NCI-H2171 treated with DMSO at 0.1 percent for 48 hours (cell line): Measurements from ENCODE around the gene PPL.
"Not testable (repeated sequence)": the region's sequence is repeated elsewhere in the genome, so short reads cannot be mapped to it uniquely, and the experiment has no call there.

ENCODE experiments used
- DNase-seq: peaks from one replicate; lab custom pipeline; 2025; lab: John Stamatoyannopoulos, UW

PPL gene, protein sequence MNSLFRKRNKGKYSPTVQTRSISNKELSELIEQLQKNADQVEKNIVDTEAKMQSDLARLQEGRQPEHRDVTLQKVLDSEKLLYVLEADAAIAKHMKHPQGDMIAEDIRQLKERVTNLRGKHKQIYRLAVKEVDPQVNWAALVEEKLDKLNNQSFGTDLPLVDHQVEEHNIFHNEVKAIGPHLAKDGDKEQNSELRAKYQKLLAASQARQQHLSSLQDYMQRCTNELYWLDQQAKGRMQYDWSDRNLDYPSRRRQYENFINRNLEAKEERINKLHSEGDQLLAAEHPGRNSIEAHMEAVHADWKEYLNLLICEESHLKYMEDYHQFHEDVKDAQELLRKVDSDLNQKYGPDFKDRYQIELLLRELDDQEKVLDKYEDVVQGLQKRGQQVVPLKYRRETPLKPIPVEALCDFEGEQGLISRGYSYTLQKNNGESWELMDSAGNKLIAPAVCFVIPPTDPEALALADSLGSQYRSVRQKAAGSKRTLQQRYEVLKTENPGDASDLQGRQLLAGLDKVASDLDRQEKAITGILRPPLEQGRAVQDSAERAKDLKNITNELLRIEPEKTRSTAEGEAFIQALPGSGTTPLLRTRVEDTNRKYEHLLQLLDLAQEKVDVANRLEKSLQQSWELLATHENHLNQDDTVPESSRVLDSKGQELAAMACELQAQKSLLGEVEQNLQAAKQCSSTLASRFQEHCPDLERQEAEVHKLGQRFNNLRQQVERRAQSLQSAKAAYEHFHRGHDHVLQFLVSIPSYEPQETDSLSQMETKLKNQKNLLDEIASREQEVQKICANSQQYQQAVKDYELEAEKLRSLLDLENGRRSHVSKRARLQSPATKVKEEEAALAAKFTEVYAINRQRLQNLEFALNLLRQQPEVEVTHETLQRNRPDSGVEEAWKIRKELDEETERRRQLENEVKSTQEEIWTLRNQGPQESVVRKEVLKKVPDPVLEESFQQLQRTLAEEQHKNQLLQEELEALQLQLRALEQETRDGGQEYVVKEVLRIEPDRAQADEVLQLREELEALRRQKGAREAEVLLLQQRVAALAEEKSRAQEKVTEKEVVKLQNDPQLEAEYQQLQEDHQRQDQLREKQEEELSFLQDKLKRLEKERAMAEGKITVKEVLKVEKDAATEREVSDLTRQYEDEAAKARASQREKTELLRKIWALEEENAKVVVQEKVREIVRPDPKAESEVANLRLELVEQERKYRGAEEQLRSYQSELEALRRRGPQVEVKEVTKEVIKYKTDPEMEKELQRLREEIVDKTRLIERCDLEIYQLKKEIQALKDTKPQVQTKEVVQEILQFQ (N-terminal part only)

DNA sequence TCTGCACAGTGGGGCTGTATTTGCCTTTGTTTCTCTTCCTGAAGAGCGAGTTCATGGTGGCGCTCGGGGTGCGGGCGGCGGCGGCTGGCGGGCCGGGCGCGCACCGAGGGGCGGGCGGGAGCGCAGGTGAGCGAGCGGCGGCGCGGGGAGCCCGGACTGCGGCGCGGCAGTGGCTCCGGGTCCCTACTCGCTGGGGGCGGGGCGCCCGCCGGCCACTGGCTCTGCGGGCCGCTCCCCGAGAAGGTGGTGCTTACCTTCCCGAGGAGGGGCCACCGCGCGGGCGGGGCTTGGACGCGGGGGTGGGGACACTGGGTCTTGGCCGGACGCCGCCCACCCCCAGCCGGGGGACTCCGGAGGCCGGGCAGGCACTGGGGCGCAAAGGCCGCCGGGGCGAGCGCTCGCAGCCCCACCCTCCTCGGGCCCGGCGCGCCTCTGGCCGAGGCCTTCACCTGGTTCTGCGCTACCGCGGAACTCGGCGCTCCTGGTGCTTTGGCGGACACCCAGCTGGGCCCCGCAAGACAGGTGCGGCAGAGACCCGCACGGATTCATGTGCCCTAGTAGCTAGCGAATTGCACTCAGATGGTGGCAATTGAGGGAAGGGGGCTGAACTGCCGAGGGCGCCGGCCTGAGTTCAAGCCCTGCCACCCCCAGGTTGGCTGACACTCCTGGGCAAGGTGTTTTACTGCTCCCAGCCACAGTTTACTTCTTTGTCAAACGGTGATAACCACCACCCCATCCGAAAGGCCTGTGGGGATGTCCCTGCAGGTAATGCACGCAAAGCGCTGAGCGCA, at the start of gene PPL:
Gene PPL (minus strand): TSS at position 158 of the 791 bp plus-strand sequence. CDS start 103 bp downstream, at position 55.
- no peak for DNase-seq

DNA sequence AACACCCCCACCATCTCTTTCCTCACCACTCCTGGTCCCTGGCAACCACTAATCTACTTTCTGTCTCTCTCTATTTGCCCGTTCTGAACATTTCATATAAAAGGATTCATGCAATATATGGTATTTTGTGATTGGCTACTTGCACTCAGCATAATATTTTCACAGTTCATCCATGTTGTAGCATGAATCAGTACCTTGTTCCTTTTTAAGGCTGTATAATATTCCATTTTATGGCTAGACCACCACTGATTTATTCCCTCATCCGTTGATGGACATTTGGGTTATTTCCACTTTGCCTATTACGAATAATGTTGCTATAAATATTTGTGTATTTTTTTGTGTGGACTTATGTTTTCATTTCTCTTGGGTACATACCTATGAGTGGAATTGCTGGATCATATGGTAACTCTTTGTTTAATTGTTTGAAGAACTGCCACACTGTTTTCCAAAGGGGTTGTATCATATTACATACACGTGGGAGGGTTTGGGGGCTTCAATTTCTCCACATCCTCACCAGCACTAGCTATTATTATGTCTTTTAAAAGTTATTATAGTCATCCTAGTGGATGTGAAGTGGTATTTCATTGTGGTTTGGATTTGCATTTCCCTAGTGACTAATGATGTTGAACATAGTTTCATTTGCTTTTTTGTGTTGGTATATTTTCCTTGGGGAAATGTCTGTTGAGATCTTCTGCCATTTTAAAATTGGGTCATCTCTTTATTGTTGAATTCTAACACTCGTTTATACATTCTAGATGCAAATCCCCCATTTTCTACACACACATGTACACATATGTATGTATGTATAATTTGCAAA, 47.4 kb upstream of the PPL start:
- DNase-seq = peak; percentile 15

DNA sequence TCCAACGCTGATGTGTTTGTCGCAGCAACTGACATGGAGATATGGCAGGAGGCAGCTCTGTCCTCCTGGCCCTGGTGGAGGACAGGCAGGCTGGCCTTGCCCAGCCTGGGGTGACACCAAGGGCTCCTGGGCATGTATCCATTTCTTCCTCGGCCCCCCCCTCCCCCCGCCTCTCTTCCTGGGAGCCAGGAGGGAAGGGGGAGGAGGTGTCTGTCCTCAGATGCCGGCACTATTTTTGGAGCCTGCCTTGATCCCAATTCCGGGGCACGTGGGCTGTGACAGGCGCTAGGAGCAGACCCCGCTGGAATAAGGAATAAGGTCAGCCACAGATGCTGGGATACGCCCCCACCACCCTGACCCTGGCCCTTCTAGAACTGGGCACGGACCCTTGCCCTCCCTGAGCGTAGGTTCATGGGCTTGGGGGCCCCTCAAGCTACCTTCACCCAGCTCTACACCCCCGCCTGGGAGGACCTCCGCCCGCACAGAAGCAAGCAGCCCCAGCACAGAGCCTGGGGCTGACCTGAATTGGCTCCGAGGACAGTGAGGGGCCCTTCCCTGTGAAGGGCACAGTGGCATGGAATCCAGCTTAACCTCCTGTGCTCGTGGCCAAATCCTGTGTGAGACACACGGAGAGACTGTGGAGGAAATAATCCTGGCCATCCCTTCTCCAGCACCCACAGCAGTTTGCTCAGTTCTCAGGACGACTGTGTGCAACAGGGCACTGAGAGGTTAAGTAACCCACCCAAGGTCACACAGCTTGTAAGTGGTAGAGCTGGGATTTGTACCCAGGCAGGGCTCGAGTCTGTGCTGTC, 45.3 kb upstream of the PPL start:
- DNase-seq = no peak

DNA sequence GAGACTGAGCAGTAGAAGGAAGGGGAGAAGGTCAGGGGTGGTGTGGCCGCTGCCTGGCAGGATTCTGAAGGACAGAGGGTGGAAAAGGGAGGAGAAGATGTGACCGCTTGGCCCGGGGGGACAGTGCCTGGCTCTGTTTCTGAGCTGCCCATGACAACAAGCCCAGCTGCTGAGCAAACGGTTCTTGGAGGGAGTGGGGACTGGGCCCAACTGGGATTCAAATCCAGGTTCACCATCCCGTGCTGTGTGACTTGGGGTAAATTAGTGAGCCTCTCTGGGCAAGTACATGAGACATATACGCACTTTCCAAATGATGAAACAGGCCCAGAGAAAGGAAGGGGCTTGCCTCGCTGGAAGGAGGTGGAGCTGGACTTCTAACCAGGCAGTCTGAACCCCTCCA, 44.5 kb upstream of the PPL start:
- no peak for DNase-seq

DNA sequence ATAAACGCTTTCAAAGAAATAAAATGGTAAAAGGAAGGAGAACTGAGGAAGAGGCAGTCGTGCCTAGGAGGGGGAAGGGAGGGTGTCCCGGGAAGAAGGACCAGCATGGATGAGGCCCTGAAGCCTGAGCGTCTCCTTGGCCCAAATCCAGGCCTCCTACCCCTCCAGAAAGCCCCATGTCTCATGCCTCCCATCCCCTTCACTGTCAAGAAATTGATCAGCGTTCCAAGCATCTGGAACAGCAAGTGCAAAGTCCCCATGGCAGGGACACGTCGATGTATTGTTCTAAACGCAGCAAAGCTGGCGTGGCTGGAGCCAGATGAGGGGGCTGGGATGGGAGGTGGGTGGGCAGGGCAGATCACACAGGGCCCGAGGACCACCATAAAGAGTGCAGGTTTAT, 43.7 kb upstream of the PPL start:
- no peak for DNase-seq

DNA sequence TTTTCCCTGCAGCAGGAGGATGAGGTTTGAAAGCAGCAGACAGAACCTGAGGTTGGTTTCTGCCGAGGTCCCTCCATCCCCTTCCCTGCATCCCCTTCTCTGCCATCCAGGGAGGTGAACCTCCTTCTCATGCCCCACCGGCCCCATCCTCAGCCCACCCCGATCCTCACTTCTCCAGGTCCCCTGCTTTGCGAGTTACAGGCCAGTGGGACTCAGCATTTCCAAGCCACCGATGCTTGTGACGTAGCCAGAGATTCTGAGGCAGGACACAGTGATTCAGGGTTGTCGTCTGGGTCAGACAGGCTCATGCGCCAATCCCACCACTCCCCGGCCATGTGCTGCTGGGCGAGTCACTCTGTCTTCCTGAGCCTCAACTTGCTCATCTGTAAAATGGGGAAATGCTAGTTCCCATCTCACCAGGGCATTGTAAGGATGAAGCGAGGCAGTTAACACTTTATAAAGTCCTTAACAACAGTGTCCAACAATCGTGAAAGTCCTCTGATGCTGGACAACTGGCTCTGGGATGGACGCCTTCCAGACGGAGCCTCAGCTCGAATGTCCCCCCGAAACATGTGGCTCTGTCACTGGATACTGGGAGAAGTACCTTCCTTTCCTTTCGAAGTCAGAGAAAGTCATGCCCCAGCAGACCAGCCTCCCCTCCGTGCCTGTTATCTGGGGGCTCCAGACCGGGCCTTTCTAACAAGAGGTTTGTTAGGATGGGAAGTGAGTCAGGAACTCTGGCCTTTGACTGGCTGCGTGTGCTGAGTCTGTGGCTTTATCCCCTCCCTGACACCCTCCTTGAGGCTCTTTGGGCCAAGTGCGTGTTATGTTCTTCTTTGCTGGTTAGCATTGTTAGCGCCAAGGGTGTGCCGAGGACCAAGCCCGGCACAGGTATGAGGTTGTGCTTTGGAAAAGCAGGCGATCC, 43.0 kb upstream of the PPL start:
- no peak for DNase-seq

DNA sequence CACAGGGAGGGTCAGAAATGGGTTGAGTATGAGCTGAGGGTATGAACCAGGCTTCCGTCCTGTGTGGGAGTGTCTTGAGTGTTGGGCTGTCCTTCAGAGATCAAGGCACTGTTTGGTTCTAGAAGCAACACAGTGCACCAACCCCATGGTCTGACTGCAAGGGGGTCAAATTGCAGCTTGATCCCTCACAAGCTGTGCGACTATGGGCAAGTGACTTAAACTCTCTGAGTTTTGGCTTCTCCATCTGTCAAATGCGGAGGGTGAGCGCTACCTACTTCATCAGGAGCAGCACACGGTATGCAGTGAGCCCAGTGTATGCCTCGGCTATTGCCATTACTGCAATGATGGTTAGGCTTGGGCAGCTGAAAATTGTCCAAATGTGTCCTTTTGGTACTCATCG, 42.2 kb upstream of the PPL start:
- no peak for DNase-seq

DNA sequence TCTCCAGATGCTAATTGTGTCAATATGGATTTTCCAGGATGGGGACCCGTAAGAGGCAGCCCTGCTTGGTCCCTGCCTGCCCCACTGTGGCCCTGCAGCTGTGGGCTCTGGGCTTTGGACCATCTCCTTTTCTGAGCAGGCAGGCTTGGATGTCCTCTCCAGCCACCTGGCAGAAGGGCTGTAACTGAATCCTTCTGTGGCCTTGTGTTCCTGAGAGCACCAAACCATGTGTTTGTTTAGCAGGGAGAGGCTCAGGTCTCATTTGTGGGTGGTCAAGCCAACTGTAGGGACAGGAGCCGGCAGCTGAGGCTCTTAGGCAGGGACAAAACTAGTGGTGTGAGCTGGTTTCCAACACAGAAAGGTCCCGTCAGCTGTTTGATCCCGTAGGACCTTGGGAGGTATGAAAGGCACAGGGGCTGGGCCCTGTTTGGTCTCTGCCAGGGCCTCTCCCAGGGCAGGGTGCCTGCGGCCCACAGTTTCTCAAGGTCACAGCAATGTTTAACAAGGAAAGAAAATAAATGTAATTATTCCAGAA, 39.7 kb upstream of the PPL start:
- DNase-seq = no peak

DNA sequence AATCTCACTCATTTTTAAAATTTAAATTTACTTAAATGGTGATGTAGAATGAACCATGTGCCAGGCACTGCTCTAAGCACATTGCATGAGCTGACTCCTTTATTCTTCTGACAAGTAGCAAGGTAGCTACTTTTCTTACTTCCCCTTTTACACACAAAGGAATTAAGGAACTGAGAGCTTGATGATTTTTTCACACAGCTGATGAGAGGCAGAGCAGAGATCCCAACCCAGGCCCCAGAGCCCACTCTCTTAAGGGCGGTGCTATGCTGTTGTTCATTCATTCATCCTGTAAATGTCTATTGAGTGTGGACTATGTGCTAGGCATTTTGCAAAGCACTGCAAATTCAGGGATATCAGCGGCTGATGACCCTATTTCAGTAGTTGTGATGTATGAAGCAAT, 39.1 kb upstream of the PPL start:
- no peak for DNase-seq

DNA sequence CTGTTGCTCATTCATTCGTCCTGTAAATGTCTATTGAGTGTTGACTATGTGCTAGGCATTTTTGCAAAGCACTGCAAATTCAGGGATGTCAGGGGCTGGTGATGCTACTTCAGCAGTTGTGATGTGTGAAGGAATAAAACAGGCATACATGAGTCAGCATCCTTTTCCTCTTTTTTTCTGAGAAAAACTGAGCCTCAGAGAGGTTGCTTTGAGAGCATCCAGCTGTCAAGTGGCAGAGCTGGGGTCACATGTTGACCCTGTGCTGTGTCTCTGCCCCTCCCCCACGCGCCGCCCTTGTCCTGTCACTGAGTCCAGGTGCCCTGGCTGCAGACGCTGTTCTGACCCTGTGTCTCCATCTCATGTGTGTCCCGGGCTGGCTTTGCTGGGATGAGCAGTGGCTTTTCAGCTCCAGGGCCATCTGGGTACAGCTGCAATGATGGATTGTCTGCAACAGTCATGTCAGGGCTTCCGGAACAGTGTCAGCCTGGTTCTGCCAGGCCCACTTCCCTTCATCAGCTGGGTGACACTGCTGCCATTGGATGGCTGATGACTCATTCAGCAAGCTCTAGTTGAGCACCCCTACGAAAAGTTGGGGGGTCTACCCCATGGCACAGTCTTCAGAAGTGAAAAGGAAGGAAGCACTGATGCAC, 36.1 kb upstream of the PPL start:
- no peak for DNase-seq

DNA sequence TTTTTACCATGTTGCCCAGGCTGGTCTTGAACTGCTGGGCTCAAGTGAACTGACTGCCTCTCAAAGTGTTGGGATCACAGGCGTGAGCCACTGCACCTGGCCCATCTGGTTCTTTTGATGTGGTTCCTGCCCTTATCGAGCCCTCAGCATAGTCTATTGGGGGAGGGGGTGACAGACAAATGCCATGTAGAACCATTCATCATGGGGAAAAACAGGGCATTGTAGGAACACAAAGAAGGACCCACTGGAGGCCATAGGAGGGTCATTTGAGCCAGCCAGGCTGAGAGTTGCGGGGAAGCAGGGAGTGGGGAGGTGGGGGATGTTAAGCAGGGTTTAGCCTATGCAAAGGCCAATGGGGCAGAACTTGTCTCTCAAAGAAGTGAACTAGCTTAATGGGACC, 33.1 kb upstream of the PPL start:
- DNase-seq = no peak

DNA sequence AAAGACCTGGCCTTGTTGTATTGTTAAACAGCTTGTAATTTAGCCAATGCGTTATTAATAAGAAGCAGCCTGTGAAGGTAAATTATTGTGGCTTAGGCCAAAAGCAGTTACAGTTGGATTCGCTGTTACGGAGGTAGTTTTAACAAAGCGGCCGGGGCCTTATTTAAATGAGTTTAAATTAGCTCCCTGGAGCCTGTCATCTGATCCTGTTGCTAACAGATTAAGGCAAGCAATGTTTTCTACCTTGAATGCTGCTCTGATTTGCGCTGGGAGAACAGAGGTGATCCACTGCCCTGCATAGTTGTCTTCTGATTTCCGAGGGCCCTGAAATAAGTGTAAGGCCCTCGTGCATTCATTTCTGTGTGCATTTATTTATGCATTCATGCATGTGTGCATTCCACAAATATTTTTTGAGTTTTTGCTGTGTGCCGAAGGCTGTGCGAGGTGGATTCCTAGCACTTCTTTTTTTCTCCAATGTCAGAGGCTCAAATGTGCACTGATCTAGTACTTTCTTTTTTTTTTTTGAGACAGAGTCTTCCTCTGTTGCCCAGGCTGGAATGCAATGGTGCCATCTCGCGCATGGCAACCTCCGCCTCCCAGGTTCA, 32.0 kb upstream of the PPL start:
- DNase-seq = peak; percentile 71

DNA sequence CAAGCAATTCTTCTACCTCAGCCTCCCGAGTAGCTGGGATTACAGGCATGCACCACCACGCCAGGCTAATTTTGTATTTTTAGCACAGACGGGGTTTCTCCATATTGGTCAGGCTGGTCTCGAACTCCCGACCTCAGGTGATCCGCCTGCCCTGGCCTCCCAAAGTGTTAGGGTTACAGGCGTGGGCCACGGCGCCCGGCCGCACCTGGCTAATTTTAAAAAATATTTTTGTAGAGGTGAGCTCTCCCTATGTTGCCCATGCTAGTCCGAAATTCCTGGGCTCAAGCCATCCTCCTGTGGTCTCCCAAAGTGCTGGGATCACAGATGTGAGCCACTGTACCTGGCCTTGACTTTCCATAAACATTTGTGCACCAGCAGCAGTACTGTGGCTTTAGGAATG, 31.3 kb upstream of the PPL start:
- DNase-seq = not testable (repeated sequence)

DNA sequence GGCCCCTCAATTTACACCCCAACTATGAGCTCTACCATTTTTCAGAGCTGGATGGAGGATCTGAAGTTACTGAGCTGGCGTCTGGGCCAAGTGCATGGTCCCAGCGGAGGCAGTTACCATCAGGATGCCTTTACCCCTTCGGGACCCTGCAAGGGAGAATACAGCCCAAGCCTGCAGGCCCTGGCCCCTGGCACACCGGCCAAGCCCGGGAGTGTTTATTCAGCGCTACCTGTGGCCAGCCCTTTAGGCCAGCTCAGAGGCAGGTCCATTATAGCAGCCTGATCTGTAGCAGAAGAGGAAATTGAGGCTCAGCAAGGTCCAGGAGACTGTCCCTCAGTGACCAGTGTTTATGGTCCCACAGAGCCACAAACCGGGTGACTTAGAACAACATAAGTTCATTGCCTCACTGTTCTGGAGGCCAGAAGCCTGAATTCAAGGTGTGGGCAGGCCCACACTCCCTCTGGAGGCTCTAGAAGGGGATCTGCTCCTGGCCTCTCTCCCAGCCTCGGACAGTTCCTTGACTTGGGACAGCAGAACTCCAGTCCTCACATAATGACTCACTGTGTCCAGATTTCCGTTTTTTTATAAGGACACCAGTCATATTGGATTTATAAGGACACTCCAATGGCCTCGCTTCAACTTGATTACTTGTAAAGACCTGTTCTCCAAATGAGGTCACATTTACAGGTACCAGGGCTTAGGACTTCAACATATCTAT, 29.9 kb upstream of the PPL start:
- no peak for DNase-seq

DNA sequence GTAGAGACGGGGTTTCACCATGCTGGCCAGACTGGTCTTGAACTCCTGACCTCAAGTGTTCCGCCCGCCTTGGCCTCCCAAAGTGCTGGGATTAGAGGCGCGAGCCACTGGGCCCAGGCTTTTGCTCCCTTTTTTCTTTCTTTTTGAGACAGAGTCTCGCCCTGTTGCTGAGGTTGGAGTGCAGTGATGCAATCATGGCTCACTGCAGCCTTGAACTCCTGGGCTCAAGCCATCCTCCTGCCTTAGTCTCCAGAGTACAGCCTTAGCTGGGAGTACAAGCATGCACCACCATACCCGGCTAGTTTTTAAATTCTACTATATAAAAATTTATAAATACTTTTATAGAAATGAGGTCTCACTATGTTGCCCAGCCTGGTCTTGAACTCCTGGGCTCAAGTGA, 26.6 kb upstream of the PPL start:
- DNase-seq = not testable (repeated sequence)

DNA sequence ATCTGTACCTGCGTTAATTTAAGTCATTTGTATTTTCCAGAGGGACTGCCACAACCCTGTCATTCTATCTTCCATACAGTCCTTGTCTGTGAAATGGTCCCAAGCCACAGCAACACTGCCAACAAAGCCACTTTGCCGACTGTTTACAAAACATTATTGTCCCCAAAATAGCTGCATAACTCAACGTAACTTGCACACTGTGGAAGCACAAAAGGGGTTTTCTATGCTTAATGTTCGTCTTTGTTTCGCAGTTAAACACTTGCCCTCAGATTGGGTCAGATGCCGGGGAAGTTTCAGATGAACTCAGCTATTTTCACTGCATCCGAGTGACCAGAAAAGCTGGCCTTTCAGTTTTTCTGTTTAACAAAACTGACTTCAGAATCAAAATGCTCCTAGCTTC, 25.8 kb upstream of the PPL start:
- DNase-seq = no peak

DNA sequence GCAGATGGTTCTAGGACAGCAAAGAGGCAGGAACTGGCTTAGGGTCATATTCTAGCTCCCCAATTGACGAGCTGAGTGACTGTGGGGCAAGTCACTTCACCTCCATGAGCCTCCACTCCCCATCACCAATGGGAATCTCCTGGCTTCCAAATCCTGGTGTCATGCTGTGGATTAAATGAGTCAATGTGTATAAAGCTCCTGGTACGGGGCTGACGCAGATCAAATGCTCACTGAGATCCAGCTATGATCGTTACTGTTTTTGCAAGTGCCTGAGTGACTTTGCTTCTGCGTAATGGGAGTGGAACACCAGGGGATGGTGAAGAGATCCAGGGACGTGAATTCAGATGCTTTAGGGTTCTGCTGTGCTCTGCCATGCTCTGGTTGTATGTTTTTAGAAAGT, 23.6 kb upstream of the PPL start:
- DNase-seq = no peak
